Lung microvascular endothelial cell (primary cell): ENCODE data around the gene PPP1R3E. TPM values are rescaled to one million over a fixed set of nuclear protein-coding genes. Genes with fewer than 3 reads are reported as not detected.
"Not testable (repeated sequence)": the region's sequence is repeated elsewhere in the genome, so short reads cannot be mapped to it uniquely, and the experiment has no call there.

Source experiments
- DNase-seq, 2 donors: peaks; one replicate each; pipeline versions ENCODE4 v3.0.0 to v3.0.0-alpha.2; 2010; ENCODE audit warnings: low read depth in 2 of 2
- total RNA-seq: library from RNA; depleted of rRNA; stranded (reverse); fragments of >200 nt; gene quantifications from 2 replicates; pipeline ENCODE4 v1.2.1, GENCODE V29; 2014

The PPP1R3E gene
- total RNA-seq, 1 donor from 2014 or later = 3.6 TPM

DNA sequence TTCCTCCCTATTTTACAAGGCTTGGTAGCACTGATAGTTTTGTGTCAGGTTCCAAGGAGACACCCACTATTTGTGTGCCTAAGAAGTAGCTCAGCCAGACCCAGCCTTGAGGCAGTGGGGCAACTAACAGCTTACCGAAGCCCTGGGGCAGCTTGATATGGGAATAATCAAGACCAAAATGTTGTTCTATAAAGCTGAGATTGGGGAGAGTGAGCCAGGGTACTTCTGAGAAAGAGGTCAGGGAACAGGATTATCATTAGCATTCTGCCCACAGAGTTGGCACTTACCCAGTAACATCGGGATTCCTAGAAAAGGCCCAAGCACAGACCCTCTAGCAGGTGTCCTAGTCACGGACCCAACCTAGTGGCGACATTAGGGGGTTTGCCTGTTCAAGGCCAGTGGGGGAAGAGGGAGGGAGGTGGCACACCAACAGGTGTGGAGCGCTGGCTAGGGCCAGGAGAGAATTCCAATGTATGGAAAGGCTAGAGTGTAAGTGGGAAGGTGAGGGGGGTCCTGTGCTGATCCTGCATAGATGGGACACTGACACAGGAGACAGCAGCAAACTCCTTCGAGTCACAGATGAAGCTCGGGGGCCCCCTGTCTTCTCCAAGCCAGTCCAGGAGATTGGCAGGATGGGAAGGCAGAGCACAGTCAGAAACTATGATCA, 4.9 kb downstream of the PPP1R3E start:
- DNase-seq = no peak

- no peak for DNase-seq
These were observed 5.6 kb downstream of the PPP1R3E start for GRCh38 chr14:23297096-23297495.

DNA sequence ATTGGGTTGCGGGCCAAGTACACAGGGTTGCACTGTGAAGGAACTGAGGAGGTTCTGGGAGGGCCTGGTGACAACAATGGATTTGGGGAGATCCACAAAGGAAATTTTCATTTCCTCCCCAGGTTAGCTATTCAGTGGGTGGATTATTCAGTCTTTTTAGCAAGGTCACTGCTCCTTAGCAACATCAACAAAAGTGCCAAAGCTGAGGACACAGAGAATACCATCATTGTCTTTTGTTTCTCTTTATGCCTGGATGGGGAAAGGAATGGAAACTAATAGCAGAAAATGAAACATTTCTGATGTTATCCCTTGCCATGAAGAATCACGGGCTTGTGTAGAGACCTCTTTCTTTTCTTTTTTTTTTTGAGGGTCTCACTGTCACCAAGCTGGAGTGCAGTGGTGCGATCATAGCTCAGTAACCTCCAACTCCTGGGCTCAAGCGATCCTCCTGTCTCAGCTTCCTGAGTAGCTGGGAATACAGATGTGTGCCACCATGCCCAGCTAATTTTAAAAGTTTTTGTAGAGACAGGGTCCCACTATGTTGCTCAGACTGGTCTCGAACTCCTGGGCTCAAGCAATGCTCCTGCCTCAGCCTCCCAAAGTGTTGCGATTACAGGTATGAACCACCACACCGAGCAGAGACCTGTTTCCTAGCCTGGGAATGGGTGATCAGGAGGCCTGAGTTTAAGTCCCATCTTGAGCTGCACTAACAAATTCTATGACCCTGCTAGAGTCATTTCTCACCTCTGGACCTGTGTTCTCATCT, 6.5 kb downstream of the PPP1R3E start:
- DNase-seq = no peak

DNA sequence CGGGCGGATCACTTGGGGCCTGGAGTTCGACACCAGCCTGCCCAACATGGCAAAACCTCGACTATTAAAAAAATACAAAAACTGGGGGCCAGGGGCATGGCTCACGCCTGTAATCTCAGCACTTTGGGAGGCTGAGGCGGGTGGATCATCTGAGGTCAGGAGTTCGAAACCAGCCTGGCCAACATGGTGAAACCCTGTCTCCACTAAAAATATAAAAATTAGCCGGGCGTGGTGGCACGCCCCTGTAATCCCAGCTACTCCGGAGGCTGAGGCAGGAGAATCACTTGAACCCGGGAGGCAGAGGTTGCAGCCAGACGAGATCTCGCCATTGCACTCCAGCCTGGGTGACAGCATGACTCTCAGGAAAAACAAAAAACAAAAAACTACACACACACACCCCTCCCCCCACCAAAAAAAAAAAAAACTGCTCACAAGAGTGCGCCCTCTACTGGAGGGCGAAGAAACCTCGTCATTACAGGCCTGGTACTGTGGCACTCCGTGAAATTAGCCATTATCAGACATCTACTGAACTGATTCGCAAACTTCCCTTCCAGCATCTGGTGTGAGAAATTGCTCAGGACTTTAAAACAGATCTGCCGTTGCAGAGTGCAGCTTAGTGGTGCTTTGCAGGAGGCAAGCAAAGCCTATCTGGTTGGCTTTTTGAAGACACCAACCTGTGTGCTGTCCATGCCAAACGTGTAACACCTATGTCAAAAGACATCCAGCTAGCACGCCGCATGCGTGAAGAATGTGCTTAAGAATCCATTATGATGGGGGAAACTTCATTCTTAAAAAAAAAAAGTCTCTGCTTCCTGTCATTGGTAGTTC, 7.7 kb downstream of the PPP1R3E start:
- peak; percentile 62 to 72 for DNase-seq

DNA sequence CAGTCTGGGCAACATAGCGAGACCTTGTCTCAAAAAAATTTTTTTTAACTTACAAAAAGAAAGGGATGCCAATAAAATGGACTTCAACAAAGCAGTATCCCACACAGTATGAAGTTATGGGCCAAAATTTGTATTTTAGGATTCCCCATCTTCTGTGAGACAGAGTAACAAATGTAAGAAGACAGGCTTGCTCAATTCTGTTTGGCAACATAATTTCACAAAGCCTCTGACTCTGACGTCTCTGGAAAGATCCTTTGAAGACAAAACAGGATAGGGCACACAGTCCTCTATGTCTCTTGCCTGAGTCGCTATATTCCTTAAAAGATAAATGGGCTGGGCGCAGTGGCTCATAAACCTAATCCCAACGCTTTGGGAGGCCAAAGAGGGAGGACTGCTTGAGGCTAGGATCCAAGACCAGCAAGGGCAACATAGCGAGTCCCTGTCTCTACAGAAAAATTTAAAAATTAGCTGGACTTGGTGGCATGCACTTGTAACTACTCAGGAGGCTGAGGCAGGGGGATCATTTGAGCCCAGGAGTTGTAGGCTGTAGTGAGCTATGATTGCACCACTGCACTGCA, 15.7 kb downstream of the PPP1R3E start:
- no peak for DNase-seq

GRCh38 chr14:23286020-23286901, 16.4 kb downstream of the PPP1R3E start, which contains the start of gene HOMEZ:
HOMEZ (minus strand) TSS chr14:23286132; CDS start chr14:23285952, 180 bp downstream.
- DNase-seq = peak; percentile 99

GRCh38 chr14:23285530-23286019, 17.1 kb downstream of the PPP1R3E start:
- DNase-seq = no peak

DNA sequence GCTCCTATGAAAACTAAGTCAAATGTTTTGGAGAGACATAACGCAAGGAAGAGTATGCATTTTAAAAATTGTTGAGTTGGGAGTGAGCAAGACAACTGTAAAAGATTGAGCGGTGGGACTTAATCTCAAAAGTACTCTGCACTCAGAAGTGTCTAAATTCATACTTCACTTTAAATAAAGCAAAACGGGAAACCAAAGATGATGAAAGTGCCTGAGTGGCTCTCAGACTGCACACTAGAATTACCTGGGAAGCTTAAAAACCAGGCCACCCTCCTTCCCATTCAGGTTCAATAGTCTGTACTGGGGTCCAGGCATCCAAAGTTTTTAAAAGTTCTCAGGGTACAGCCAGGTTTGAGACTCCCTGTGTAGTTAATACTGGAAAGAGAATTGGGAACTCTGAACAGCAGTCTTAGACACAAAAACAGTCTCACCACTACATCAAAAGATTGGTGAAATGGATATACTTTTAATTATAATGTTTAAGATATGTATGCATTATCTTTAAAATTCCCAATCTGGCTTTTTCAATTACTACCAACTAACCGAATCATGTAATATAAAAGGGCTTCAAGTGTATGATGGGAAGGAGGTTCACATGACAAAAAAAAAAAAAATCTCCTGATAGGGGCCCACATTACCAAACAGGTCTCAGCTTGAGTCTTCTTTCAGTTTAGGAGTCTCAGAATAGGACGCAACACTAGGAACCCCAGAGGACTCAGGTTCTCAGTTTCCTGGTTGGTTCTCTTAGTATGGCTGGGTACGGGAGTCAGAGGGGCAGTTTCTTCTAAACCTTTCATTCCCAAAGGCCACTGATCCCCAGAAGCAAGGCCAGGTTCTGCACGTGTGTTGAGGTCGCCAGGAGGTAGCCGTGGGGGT, 17.8 kb downstream of the PPP1R3E start:
- DNase-seq = peak in 1 of 2 donors; percentile 28

GRCh38 chr14:23281247-23281646, 21.4 kb downstream of the PPP1R3E start:
- DNase-seq = no peak

DNA sequence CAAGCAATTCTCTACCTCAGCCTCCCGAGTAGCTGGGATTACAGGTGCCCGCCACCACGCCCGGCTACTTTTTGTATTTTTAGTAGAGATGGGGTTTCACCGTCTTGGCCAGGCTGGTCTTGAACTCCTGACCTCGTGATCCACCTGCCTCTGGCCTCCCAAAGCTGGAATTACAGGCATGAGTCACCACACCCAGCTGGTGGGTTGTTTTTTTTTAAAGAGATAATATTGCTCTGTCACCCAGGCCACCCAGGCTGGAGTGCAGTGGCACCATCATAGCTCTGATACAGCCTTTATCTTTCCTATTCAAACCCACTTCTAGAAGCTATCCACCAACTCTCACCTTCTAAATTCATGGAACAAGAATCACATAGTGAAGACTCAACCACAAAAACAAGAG, 24.7 kb downstream of the PPP1R3E start:
- DNase-seq = not testable (repeated sequence)

- no peak for DNase-seq
These were observed 25.5 kb downstream of the PPP1R3E start for GRCh38 chr14:23277189-23277588.

DNA sequence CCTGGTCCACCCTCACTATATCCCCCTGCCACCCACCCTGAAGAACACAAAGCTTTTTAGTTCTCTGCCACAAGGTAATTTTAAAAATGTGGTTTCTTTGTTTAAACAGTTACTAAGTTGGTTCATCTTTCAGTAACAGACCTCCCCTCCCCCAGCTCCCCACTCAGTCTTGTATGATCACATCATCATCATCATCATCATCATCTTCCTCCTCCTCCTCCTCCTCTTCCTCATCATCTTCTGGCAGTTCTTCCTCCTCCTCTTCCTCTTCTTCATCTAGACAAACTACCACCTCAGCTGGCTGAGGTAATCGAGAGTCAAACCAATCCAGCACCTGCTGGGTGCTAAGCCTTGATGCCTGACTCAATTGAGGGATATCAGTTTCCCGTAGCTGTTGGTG, 27.2 kb downstream of the PPP1R3E start:
- no peak for DNase-seq

- DNase-seq = no peak
These were observed 33.5 kb downstream of the PPP1R3E start for GRCh38 chr14:23269193-23269592.

- DNase-seq = not testable (repeated sequence)
These were observed 41.8 kb downstream of the PPP1R3E start for GRCh38 chr14:23260849-23261248.

DNA sequence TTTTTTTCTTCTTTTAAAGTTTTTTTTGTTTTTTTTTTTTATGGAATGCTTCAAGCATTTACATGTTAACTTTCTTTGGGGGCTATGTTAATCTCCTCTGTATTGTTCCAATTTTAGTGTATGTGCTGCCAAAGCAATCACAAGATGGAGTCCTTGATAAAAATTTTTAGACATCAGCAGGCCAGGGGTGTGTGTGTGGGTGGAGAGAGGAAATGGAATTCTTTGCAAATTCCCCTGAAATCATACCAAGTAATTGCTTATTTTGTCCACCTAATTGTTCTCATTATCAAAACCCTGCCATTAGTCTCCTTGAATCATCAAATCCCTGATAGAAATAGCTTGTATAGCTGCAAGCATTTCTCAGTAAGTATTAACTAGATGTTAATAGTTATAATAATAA, 43.2 kb downstream of the PPP1R3E start:
- no peak for DNase-seq

DNA sequence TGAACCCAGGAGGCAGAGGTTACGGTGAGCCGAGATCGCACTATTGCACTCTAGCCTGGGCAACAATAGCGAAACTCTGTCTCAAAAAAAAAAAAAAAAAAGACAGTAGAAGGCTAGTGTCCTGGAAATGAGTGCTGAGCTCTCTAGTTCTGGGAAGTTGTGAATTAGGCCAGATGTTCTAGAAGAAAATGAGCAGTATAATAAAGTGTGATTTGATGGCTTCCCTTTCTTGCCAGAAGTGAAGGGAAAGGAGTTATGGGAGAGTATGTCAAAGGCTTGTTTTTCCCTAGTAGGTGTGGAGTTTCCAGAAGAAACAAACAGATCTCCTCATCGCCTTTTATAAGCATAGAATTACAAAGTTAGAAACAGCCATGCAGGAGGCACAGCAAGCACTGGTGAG, 44.4 kb downstream of the PPP1R3E start:
- DNase-seq = no peak

DNA sequence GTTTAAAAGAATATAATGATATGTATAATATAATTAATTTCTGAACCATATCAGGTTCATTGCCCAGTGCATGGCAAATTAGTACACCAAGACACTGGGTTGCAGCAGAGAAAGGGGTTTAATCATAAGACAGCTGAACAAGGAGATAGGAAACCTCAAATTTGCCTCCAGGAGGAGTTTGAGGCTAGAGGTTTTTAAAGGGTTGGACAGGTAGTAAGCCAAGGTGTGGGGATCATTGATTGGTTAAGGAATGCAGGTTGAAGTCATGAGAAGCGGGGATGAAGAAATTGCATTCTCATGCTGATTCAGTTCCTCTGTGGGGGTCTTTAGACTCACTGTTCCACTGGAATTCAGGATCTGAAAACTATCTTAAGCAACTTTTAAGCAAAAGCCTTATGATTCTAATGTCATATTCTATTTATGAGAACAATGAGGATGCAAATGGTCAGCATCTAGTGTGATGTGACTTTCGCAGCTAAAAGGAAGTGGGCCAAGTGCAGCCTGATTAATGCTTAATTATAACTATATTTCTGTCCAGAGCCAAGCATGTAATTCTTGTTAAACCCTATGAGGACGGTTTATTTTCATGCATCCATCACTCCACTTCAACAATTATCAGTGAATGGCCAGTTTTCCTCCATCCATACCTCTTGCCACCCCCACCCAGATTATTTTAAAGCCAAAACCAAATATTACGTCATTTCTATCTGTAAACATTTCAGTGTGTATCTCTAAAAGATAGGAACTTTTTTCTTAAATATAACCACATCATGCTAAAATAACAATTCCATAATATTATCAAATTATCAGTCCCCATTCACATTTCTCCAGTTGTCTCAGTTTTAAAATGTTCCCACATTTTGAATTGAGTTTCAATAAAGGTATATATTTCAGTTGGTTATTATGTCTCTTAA, 50.0 kb downstream of the PPP1R3E start:
- DNase-seq = no peak

DNA sequence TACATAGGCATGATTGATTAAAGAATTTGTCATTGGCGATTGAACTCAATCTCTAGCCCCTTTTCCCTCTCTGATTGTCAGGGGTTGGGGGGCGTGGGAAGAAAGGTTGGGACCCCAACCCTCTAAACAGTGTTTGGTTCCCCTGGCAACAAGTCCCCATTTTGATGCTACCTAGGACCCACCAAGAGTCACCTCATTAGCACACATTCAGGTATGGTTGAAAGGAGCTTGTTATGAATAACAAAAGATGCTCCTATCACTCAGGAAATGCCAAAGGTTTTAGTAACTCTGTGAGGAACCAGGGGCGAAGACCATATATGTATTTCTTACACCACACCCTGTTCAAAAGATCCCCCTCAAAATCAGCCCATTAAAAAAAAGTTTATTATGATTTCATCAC, 50.7 kb downstream of the PPP1R3E start:
- no peak for DNase-seq
